ENCODE measurements around the gene TPBG.

TPBG gene, protein sequence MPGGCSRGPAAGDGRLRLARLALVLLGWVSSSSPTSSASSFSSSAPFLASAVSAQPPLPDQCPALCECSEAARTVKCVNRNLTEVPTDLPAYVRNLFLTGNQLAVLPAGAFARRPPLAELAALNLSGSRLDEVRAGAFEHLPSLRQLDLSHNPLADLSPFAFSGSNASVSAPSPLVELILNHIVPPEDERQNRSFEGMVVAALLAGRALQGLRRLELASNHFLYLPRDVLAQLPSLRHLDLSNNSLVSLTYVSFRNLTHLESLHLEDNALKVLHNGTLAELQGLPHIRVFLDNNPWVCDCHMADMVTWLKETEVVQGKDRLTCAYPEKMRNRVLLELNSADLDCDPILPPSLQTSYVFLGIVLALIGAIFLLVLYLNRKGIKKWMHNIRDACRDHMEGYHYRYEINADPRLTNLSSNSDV

DNA sequence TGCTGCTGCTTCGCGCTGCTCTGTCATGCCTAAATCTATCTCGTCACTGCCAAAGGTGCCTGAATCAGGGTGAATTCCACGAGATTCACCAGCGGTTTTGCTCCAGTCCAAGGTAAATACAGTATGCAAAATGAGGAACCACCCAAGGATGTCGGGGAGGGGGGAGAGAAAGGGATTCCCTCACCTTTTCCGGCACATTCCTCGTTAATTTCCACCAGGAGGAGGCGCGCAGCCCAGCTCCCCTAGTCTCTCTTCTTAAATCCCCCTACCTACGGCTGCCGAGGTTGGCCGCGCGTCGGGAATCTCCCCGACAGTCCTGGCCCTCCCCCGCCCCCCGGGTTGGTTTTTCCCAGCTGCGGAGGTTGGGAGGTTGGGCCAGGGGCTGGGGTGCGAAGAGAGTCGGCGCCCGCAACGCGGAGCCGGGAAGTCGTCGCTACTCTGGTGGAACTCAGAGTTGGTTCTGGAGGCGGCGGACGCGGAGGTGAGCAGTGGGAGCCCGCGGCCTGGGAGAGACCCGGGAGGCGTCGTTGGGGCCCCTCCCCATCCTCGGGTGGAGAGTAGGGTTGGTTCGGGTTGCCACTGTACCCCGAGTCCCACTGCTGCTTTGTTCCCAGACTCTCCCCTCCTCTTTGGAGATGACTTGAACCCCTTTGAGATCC is at the start of gene TPBG:
TSS of gene TPBG (plus strand) at position 390 of the 659 bp plus-strand sequence. CDS start 1,145 bp downstream, outside the sequence.
- DNase-seq, result peak; percentile 43 to 88

DNA sequence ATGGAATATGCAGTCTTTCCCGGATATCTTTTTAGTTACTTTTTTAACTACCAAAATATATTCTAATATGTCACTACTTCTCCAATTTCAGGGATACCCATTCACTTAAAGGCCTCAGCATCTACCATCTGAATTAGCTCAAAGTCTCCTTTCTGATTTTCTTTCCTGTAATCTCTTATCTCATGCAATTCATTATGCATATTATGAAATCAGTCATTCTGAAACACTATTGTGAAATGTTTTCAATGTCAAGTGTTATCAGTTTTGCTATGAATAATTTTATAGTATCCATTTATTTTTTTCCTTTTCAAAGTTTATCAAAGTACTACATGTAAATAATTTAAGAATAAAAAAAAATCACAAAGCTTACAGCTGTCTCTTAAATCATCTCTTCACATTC is 41.2 kb upstream of the TPBG start:
- no peak for DNase-seq

DNA sequence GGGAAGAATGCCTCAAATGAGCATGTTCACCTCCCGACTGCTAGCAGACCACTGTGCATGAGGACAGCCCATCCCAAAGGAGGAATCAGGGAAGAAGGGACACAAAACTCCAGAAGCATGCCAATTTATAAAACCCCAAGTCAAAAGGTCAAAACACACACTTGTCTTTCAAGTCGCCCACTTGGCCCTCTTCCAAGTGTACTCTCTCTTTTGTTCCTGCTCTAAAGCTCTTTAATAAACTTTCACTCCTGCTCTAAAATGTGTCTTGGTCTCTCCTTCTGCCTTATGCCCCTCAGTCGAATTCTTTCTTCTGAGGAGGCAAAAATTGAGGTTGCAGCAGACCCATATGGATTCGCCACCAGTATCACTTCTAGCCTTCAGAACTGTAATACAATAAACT is 33.9 kb upstream of the TPBG start:
- DNase-seq, result no peak

DNA sequence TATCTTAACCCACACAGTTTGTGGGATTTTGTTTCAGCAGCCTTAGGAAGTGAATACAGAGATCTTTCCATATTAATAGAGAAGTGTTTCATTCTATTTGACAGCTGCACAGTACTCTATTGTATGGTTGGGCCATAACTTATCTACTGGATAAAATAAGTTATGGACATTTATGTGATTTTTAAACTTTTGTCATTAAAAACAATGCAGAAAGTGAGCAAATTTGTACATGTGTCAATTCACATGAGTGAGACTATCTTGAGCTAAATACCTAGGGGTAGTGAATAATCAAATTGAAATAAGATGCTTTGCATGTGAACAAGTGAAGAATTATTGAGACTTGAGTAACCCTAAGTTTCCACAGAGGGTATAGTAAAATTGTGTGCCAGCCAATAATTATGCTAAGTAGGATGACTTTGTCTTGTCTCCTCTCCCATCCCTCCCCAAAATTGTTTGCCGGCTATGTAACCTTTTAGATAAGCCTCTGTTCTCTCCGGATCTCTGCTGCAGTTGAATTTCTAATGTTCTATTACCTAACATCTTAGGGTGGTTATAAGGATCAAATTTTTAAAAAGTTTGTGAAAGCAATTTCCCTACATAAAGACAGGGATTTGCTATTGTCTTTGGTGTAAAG is 33.3 kb upstream of the TPBG start:
- DNase-seq, result no peak

GRCh38 chr6:82331031-82331773 is 32.4 kb upstream of the TPBG start:
- DNase-seq, result peak in 1 of 2 experiments; percentile 22

DNA sequence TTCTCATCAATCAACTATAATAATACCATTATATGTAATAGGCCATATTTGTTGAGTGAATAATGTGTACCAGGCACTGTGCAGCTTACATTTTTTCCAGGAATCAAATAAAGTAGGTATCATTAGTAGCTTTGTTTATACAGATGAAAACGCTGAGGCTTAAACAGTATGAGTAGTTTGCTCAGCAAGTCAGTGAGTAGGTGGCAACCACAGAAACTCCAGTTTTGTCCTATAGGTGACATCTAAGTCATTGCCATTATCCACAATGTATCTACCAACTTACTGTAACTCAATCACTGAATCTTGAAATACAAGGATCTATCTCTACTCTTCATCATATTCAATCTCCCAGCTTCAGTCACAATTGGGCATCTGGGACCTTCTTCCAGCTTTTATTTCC is 29.8 kb upstream of the TPBG start:
- no peak for DNase-seq

DNA sequence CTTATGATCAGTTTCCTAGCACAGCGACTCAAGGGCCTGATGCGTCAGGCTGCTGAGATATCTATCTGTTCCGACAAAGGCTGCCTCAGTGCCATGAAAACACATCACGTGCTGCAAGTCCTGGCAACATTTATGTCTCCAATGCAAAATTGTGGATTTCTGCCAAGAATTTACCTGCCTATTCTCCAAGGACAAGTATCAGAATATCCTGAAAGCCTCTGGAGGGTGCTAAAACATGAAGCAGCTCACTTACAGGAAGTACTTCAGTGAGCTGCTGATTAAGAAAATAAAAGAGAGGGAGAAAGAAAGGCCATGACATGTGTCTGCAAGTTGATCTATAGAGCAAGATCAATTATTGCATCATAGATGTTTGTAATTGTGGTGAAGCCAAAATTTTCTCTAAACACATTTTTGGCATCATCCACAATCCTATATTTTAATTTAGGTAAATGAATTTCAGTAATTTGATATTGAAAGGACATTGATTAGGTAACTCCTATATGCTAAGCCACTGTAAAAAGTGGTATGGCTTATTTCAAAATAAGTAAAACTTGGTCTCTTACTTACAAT is 25.8 kb upstream of the TPBG start:
- DNase-seq, result no peak

DNA sequence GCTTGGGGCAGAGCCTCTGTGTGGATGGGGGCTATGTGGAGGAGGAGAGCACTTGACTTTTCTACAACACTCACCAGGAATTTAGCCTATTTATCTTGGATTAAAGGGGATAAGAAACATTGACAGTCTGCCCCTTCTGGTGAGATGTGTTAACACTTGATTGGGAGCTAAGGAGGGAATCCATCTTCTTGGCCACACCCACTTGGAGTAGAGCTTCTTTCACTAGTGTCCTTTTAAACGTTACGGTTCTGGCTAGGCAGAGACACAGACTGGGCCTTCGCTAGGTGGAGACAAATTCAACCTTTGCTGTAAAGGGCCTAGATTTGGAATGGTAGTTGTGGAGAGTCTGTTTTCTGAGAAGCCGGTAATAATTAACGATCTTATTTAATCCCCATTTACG is 15.5 kb upstream of the TPBG start:
- no peak for DNase-seq

DNA sequence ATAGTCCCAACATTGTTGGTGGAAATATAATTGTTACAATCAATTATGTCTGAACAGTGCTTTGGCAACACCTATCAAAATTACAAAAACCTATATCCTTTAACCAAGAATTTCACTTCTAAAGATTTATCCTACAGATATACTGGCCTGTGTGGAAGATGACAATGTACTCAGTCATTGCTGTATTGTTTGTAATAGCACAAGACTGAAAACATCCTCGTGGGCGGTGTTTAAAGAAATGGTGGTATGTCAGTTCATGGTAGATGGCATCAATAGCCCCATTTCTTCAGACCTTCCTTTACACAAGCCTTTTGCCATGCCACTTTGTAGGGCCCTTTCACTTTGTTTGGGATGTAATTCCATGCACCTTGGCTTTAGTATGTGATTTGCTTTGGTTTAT is 9.8 kb upstream of the TPBG start:
- no peak for DNase-seq

- no peak for DNase-seq
Measured at GRCh38 chr6:82360552-82360951, 3.1 kb upstream of the TPBG start.

DNA sequence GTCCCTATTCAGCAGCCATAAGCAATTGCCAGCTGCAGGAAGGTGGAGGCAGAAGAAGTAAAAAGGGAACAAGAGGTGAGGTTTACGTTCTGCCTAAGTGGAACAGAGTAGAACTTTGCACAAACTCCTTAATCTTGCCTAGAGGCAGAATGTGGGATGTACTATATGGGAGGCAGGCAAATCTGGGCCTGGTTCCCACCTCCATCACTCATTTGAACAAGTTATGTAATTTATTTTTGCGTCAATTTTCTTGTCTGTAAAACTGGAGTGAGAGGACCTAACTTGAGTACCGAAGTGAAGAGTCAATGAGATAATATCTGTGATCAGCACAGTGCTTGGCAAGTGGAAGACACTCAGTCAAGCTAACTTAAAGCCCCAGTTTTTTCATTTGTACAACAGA is 2.0 kb upstream of the TPBG start:
- DNase-seq, result no peak

DNA sequence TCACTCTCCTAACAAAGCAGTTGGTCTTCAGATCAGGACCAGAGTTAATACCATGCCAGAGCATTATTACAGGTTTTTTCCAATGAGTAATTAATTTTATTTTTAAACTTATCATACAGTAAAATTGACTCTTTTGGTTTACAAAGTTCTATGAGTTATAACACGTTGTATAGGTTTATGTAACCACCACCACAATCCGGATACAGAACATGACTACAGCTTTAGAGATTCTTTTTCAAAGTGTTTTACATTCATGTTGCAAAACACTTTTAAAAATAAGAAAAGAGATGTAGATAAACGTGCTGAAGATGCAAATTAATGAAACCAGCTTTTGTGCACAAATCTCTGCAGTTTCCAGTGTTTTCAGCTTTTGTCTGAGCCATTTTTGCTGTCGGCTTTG is 1.5 kb upstream of the TPBG start:
- no peak for DNase-seq

- no peak for DNase-seq
Measured at GRCh38 chr6:82362878-82363427, 664 bp upstream of the TPBG start.

DNA sequence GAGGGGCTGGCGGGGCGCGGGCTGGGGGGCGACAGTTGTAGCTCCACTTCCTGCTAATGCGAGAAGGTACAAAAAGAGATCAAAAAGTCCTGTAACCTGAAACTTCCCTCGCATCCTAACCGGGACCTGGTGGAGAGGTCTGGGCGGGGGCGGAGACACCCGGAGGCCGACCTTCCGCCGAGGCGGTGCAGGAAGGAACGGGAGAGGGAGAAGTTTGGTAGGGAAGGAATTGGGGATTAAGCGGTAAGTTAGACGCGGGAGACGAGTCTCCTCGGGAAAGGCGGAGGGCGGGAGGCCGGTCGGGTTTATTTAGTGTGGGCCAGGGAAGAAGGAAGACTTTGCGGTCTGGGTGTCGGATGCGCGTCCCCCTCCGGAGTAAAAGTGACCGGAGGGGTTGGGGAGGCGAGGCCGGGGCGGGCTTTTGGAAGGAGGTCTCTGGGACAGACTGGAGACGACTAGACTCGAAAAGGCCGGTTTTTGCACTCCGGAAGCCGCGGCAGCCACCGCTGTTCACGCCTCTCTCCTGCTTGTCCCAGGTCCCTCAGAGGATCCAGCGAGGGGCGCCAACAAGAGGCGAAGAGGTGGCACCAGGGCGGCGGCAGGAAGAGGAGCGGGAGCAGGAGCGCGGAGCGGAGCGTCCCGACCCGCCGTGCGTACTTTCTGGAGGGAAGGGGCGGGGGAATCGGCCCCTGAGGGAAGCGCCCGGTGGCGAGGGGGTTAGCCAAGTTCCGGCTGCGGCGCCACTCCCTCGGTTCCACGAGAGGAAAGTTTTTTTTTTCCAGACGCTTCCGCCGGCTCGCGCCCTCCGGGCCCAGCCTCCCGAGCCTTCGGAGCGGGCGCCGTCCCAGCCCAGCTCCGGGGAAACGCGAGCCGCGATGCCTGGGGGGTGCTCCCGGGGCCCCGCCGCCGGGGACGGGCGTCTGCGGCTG is 734 bp downstream of the TPBG start:
- peak; percentile 44 to 81 for DNase-seq

DNA sequence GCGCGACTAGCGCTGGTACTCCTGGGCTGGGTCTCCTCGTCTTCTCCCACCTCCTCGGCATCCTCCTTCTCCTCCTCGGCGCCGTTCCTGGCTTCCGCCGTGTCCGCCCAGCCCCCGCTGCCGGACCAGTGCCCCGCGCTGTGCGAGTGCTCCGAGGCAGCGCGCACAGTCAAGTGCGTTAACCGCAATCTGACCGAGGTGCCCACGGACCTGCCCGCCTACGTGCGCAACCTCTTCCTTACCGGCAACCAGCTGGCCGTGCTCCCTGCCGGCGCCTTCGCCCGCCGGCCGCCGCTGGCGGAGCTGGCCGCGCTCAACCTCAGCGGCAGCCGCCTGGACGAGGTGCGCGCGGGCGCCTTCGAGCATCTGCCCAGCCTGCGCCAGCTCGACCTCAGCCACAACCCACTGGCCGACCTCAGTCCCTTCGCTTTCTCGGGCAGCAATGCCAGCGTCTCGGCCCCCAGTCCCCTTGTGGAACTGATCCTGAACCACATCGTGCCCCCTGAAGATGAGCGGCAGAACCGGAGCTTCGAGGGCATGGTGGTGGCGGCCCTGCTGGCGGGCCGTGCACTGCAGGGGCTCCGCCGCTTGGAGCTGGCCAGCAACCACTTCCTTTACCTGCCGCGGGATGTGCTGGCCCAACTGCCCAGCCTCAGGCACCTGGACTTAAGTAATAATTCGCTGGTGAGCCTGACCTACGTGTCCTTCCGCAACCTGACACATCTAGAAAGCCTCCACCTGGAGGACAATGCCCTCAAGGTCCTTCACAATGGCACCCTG is 1.6 kb downstream of the TPBG start:
- DNase-seq, result peak; percentile 30 to 76

DNA sequence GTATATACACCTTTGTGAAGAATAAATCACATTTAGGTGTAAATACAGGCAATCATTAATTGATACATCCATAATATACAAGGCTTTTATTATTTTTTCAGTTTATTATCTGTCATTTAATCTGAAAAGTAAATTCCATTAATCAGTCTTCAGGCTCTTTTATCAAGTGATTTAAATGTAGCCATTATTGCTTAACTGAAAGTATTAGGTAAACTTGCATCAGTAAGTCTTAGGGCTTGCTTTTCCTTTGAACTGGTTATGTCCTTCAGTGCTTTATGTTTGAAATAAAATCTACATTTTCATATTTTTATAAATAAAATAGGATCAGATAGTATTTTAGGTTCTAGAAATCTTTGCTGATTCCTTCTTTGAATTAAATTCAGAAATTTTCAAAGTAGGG is 4.1 kb downstream of the TPBG start:
- DNase-seq, result no peak

GRCh38 chr6:82370788-82371187 is 7.2 kb downstream of the TPBG start:
- DNase-seq, result peak; percentile 96

- no peak for DNase-seq
Measured at GRCh38 chr6:82371799-82372546, 8.4 kb downstream of the TPBG start.

DNA sequence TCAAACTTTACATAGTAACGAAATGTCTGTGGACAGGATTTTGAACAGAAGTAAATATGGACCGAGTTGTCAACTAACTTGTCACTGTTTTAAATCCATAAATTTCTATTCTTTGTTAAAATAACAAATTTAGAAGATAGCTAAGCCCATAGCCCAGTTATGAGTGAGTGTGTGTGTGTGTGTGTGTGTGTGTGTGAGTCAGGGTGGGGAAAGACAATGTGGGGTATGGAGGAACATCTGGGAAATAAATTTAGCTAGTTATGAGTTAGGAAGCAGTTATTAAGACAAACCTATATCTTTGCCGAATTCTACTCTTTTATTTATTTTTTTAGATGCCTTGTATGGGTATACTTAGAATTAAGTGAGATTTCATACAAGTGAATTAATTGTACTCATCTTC is 9.0 kb downstream of the TPBG start:
- DNase-seq, result no peak

GRCh38 chr6:82374516-82374915 is 10.9 kb downstream of the TPBG start:
- DNase-seq, result no peak
